GM18505 (cell line): Measurements from ENCODE around the gene PIP4K2A.
A peak's percentile ranks its signal among the peaks of the same experiment; 100 is the strongest.

Experiments used
- ATAC-seq: cut with Tn5 transposase; IDR thresholded peaks from one replicate; pipeline ENCODE4 v1.9.1; 2021; ENCODE audit not compliant: unreplicated experiment
- POLR2A ChIP-seq: IDR thresholded peaks from 4 replicates; pipeline ENCODE4 v1.6.1; 2011; ENCODE audit warnings: borderline replicate concordance; ENCODE audit not compliant: insufficient read depth, insufficient read length; ENCODE audit errors: extremely low read depth

Gene PIP4K2A

DNA sequence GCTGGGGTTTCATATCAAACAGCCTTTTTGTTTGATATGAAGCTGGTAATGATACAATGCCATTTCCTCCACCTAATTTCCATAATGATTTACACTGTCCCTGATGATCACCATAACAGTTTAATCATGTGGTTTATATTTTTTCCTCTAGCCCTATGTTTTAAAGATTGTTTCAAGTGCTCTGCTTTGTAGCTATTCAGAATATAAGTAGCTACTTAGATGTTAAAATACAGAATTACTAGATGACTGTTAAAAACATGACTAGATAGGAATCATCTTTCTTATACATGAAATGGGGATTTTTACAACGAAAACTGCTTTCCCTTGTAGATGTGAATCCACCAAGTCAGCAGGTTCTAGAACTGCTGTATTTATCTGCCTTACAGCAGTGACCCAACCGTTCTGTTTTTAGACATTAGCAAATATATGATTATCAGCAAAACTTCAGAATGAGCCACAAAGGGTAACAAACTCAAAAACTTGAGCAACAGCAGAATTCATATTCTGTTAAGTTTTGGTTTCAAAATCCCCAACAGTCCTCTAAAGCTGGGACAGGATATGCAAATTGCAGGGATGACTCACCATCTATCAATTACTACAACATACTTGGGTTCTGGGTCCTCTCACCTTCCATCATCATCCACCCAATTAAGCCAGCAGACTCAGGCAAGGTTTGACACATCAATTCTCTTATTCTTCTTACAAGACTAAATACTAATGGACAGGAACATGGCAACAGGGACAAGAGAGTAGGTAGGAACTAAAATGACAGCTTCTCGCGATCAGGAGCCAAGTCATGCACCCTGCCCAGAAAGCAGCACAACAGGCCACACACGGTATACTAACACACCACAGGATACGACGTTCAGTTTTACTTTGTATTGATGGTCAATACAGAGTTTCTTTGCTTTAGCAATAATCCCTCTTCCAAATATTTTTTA lies 83.9 kb downstream of the PIP4K2A start:
- peak; percentile 42 for TF ChIP-seq POLR2A
- peak; percentile 79 for ATAC-seq

DNA sequence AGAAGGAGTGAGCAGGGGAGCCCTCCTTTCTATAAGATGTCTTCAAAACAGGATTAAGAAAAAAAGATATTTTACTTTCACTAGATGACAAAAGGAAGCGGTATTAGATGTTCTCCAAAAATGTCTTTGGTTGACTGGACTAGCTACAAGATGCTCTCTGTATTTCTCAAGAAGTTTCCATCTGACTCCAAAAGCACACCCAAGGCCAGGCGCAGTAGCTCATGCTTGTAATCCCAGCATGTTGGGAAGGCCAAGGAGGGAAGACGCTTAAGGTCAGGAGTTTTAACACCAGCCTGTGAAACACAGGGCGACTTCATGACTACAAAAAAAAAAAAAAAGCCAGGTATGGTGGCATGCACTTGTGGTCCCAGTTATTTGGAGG lies 84.5 kb downstream of the PIP4K2A start:
- TF ChIP-seq POLR2A, result no peak
- peak; percentile 20 for ATAC-seq

DNA sequence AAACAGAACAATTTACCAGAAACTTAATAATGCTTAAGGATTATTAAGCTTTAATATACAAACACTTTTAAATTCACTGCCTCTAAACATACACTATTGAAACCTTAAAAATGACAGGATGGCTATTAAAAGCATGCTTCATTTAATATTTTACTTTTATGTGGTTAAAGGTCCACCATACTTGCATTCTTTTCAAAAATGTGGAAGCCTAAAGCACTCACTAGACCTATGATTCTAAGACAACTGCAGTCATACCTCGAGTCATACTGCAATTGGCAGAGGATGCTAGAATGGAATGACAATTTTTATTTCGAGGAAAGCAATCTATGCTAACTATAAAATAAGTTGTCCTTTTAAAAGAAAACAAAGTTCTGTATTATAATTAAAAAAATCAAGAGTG lies 85.3 kb downstream of the PIP4K2A start:
- TF ChIP-seq POLR2A, result no peak
- ATAC-seq, result no peak

DNA sequence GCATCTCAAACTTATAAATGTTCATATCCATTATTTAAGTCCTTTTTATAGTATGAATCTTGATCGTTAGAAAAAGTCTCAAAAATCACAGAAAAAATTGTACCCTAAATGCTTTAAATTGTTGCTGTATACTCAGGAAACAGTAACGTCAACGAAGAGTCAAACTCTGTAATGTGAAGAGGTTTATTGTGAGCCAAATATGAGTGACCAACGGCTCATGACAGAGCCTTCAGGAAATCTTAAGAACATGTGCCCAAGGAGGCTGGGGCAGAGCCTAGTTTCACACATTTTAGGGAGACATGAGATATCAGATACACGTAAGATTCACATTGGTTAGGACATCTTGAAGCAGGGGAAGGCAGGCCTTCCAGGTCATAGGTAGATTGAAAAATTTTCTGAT lies 86.1 kb downstream of the PIP4K2A start:
- TF ChIP-seq POLR2A, result no peak
- ATAC-seq, result no peak

DNA sequence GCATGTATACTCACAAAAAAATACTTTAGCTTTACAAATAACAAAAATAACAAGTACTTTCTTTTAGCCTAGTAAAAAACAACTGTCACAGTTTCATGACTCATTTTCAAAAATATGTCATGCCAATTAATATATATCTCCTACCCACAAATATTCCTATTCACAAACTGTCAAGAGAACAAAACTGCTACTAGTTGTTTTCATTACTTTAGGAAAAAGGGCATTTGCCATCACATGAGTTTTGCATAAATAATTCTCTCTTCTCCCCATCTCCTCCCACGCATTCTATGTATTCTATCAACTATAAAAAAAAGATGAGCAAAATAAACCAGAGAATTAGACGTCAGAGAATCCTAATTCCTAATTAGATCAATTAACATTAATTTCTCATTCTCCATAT lies 87.6 kb downstream of the PIP4K2A start:
- ATAC-seq, result no peak
- no peak for TF ChIP-seq POLR2A

DNA sequence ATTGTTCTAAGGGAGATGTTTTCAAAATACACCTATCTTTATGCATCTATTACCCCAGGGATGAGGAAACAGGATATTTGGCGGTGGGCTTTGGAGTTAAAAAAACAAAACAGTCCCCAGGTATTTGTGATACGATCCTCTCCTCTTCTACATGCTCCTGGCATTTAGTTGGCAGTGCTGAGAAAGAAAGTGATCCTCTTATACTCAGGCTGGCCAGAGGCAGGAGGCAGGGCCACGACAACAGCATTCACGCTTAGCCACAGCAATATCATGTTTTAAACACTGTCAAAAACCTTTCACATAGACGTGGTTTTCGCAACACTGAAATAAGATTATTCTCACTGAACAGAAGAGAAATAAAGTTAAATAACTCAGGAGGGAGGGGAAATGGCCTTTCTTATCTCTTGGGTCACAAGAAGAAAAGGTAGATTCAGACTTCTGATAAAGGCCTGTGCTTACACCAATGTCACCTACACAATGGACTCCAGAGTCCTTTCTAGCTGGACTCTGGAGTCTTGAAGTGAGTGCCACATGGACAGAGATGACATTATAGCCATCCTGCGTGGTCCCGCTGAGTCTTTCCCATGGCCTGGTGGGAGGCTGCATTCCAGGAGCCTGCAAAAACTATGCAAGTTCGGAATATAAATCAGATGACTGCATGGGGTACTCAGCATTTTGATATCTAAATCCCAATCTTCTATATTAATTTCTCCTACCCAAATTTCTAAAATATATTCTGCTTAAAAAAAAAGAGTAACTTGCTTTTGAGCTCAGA lies 88.7 kb downstream of the PIP4K2A start:
- ATAC-seq, result no peak
- no peak for TF ChIP-seq POLR2A

DNA sequence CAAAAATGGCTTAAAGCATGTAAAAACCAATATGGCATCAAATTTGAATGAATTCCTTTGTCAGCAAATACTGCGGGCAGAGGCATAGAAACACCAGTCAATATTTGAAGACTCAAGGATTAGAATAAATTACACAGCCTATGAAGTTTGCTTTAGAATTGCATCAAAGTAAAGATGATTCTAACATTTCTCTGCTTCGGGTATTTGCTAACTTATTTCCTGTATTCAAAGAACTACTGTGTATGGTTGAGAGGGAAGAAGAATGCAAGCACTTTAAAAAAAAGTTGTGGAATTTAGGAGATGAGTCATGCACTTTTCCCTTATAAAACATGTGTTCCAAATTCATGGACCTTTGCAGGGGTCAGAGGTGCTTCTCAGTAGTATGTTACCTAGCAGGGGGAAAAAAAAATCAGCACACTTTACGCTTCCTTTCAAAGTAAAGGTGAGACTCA lies 90.1 kb downstream of the PIP4K2A start:
- no peak for TF ChIP-seq POLR2A
- no peak for ATAC-seq

DNA sequence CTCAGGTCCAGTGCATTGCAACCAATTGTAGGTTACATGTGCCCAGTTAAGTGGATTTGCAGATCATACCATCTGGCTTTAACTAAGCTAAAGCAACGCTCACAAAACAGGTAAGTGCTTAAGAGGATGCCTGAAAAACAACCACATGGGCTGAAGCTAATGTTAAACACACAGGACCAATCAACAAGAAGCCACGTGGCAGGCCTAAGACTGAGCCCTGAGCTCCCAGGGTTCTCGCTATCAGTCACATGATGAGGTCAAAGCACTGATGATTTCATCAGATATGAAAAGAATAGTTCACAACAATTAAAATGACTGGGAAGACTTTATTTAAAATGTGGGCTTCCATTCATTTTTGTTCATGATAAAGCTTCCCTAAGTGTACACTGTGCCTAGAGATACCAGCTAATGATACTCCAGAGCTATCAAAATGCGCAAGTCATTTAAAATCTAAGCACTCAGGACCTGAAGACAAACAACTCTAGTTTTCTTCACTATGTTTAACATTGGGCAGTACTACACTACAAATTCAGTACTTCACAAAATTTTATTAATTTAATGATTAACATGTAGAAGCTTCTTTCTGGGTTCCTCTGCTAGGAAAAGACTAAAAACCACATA lies 90.6 kb downstream of the PIP4K2A start:
- no peak for ATAC-seq
- no peak for TF ChIP-seq POLR2A

DNA sequence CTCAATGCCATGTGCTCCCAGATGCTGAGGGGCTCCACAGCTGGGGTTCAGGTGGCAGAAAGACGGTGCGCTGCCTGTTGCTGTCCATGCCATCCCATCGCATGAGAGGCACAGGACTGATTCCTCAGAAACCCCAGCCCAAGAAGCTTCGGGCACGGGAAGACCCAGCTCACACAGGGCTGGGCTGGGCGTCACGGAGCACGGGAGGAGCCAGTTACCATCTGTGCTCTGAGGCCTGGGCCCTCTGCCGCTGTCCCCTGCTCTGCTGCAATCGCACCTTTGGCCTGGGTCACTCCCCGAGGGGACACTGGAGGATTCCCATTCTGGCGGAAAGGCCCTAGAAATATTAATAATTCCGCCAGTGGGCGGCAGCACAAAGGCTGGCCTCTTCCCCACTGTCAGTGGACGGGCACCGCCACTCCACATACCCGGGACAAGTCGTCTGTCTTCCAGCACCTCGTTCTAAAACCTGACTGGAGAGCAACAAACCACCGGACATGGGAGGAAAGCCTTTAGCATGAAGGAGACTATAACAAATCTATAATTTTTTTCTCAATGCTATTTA lies 92.1 kb downstream of the PIP4K2A start:
- no peak for TF ChIP-seq POLR2A
- no peak for ATAC-seq

DNA sequence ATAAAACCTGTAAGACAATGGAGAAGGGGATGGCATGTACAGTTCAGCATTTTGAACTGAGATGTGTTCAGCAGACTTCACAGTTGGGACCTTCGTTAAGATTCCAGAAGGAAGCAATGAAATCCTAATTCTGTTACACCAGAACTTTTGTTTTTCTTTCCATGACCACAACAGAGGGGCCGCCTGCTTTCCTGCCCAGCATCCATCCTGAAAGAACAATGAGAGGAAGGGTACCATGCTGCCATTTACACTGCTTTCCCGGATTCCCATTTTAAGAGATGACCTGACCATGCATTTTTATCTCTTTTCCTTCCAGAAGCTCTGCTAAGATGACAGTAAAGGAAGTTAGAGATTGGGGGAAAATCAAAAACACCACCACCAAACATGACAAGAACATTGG lies 92.7 kb downstream of the PIP4K2A start:
- no peak for TF ChIP-seq POLR2A
- ATAC-seq, result no peak

DNA sequence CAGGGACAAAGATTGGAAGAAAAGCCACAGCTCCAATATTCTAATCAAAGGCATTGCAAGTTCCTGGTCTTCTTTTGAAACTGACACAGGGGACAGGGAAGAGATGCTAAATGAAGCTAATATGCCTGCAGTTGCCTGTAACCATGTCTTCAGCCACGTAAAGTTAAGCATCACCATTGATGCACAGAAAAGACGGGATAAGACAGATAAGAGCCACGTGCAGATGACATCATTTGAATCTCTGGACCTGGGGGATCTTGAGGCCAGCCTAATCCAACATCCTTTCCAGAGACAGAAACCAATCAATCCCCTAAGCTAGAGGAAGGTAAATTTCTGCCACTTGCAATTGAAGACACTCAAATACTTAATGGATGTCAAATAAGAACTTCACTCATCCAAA lies 93.4 kb downstream of the PIP4K2A start:
- no peak for TF ChIP-seq POLR2A
- no peak for ATAC-seq

DNA sequence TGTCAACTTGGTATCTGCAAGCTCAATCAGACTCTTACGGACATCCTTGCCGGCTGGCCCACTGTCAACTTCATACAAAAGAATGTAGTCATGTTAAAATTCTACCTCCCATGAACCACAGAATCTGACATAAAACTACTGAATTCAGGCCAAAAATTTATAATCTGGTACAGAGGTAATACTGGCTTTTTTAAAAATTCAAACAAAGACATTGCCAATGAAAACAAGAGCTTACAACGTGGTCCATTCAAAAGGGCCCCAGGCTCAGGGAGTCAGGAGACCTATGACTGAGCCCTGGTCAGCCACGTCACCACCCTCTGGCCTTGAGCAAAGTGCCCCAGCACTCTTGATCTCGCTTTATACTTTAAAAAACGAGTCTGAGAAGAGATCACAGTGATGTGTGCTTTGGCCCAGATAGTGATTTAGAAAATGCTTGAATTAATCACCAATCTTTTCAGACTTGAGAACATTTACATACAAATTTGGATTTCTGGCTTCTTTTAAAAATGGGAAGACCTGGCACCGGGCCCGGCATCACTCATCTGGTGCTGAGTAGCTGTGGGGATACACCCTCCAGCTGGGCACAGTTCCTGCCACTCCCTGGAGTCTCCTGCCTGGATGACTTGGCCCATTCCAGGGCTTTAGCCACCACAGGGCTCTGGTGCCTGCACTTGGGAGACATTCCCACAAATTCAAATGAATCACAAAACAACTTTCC lies 94.1 kb downstream of the PIP4K2A start:
- ATAC-seq, result no peak
- no peak for TF ChIP-seq POLR2A
